Transverse colon (tissue), 4 donors: Measurements from ENCODE around the gene LRFN4. TPM values are rescaled to one million over a fixed set of nuclear protein-coding genes. Genes with fewer than 3 reads are reported as not detected.
A peak's percentile ranks its signal among the peaks of the same experiment; 100 is the strongest.

Experiments used
- DNase-seq: peaks from one replicate; pipeline ENCODE4 v3.0.0-alpha.2; 2019
- H3K27ac ChIP-seq, 4 donors: fragments of 200-600 bp; sonication (generic); 2 replicates each; pipeline ENCODE4 v1.5.1; 2016 to 2018; ENCODE audit warnings: inconsistent platforms in 4 of 4
- H3K27me3 ChIP-seq: fragments of 200-600 bp; sonication (generic); 2 replicates; pipeline ENCODE4 v1.5.1; 2017; ENCODE audit warnings: inconsistent platforms
- H3K36me3 ChIP-seq, 4 donors: fragments of 200-600 bp; sonication (generic); 2 replicates each; pipeline ENCODE4 v1.5.1; 2017 to 2019; ENCODE audit warnings: inconsistent platforms in 4 of 4
- H3K4me1 ChIP-seq, 4 donors: fragments of 200-600 bp; sonication (generic); 2 replicates each; pipeline ENCODE4 v1.5.1; 2017 to 2020; ENCODE audit warnings: inconsistent platforms in 4 of 4
- H3K4me3 ChIP-seq, 4 donors: fragments of 200-600 bp; sonication (generic); 1 replicate in 1 of 4; 2 replicates in 3 of 4; pipeline versions ENCODE4 v1.5.1 to v1.6.1; 2017 to 2019; ENCODE audit warnings: inconsistent platforms in 4 of 4
- H3K9me3 ChIP-seq, 2 donors: fragments of 200-600 bp; sonication (generic); 2 replicates each; pipeline ENCODE4 v1.5.1; 2017 to 2019; ENCODE audit warnings: inconsistent platforms in 2 of 2
- CTCF ChIP-seq, 5 experiments: fragments of 200-600 bp in 3 of 5; fragments of 450-650 bp in 2 of 5; sonication (generic) in 3 of 5; IDR thresholded peaks; 1 replicate in 2 of 5; 2 replicates in 3 of 5; pipeline ENCODE4 v1.5.1; 2016 to 2017; ENCODE audit warnings: antibody characterized with exemption in 5 of 5, inconsistent platforms in 3 of 5, mild to moderate bottlenecking in 2 of 5, moderate library complexity in 1 of 5
- EP300 ChIP-seq: sonication (generic); formaldehyde crosslinking; IDR thresholded peaks from one replicate; pipeline ENCODE4 v1.6.1; 2017; ENCODE audit warnings: antibody characterized with exemption, low read depth
- POLR2A ChIP-seq: fragments of 450-650 bp; IDR thresholded peaks from one replicate; pipeline ENCODE4 v1.6.1; 2016; ENCODE audit warnings: antibody characterized with exemption, mild to moderate bottlenecking, moderate library complexity
- POLR2AphosphoS5 ChIP-seq, 3 donors: sonication (generic); formaldehyde crosslinking; IDR thresholded peaks; one replicate each; pipeline ENCODE4 v1.6.1; 2016; ENCODE audit warnings: antibody characterized with exemption in 3 of 3
- WGBS, 2 donors: methylation state at CpG; one replicate each; pipeline ENCODE4 v1.1.5; 2018; ENCODE audit warnings: low coverage in 1 of 2; 5-methylcytosine and 5-hydroxymethylcytosine counted together
- in situ Hi-C, 4 donors: fragments of 200-750 bp; cut with MboI; loops; one replicate each; pipeline versions ENCODE4 v1.15.0 to v1.15.1; 2017; ENCODE audit warnings: low sequenced_read_pairs in 3 of 4, low pct_ligation_motif_present in 1 of 4, low pct_unique_long_range_greater_than_20kb in 1 of 4
- intact Hi-C: fragments of 100-400 bp; cut with DNase I; formaldehyde crosslinking; loops from one replicate; pipeline ENCODE4 v1.15.1; 2023; ENCODE audit warnings: low total_unique reads
- total RNA-seq, 4 donors: library from RNA; depleted of rRNA; stranded (reverse); fragments of >200 nt; gene quantifications; one replicate each; pipeline ENCODE4 v1.1.0, GENCODE V29; 2016

LRFN4 gene
- total RNA-seq, 4 donors from 2014 or later: 14.3 to 52.3 (median 22.6) TPM

GRCh38 chr11:66887526-66887925 is 30.7 kb downstream of the LRFN4 start:
- Histone ChIP-seq H3K9me3 (no peaks in the 10 kb centered on the region), H3K4me3 (no peak overlapping the region), H3K27ac (no peak overlapping the region), H3K36me3 (no peaks in the 10 kb centered on the region), H3K4me1 (peaks cover 0 to 9% (median 4%) of the 10 kb centered on the region in 4 donors), H3K27me3 (no peaks in the 10 kb centered on the region)
- WGBS, 2 donors: 85 to 88% methylated on average over 4 to 11 of the region's 11 CpGs
- in situ Hi-C loops: no loop called here
- TF ChIP-seq EP300: no peak
- no peak for TF ChIP-seq POLR2A
- no peak for TF ChIP-seq POLR2AphosphoS5 (IDR thresholded peaks at IDR 0.05)
- TF ChIP-seq CTCF (IDR thresholded peaks at IDR 0.05): no peak
- DNase-seq: no peak
- intact Hi-C loops: loop anchor here (5.0 kb wide), 1 partner anchor 185 kb away; no protein-coding TSS in a partner anchor

- in situ Hi-C loops: no loop called here
- no peaks in the 10 kb centered on the region for H3K27me3 ChIP-seq
- H3K4me3 ChIP-seq: no peak overlapping the region
- no peak for TF ChIP-seq CTCF (IDR thresholded peaks at IDR 0.05)
- TF ChIP-seq POLR2AphosphoS5 (IDR thresholded peaks at IDR 0.05): no peak
- TF ChIP-seq POLR2A: no peak
- TF ChIP-seq EP300: no peak
- no peaks in the 10 kb centered on the region for H3K36me3 ChIP-seq
- DNase-seq: no peak
- H3K9me3 ChIP-seq: no peaks in the 10 kb centered on the region
- H3K4me1 ChIP-seq: peaks cover 0 to 3% (median under 1%) of the 10 kb centered on the region in 4 donors
- intact Hi-C loops: loop anchor here (5.0 kb wide), 1 partner anchor 186 kb away; no protein-coding TSS in a partner anchor
- WGBS, 2 donors: 83 to 87% methylated on average over 9 to 10 of the region's 10 CpGs
- no peak overlapping the region for H3K27ac ChIP-seq
Measured at GRCh38 chr11:66888282-66888681, 31.4 kb downstream of the LRFN4 start.

GRCh38 chr11:66889960-66890359 is 33.1 kb downstream of the LRFN4 start:
- TF ChIP-seq CTCF (IDR thresholded peaks at IDR 0.05) (no peak), EP300 (no peak), POLR2AphosphoS5 (IDR thresholded peaks at IDR 0.05) (no peak), POLR2A (no peak)
- in situ Hi-C loops (no loop called here), intact Hi-C loops (loop anchor here (5.0 kb wide), 1 partner anchor 188 kb away; no protein-coding TSS in a partner anchor)
- no peak overlapping the region for H3K27ac ChIP-seq
- H3K36me3 ChIP-seq: no peaks in the 10 kb centered on the region
- no peaks in the 10 kb centered on the region for H3K27me3 ChIP-seq
- no peaks in the 10 kb centered on the region for H3K4me1 ChIP-seq
- 78 to 88% methylated on average over 6 to 8 of the region's 8 CpGs for WGBS, 2 donors
- H3K4me3 ChIP-seq: no peak overlapping the region
- no peak for DNase-seq
- no peaks in the 10 kb centered on the region for H3K9me3 ChIP-seq

GRCh38 chr11:66891851-66892660 is 35.2 kb downstream of the LRFN4 start:
- TF ChIP-seq POLR2A (no peak), EP300 (no peak), CTCF (IDR thresholded peaks at IDR 0.05) (no peak), POLR2AphosphoS5 (IDR thresholded peaks at IDR 0.05) (peak in 2 of 3 donors; percentile 18 to 22)
- in situ Hi-C loops (no loop called here), intact Hi-C loops (no loop called here)
- WGBS, 2 donors: 45 to 70% methylated on average over 5 to 14 of the region's 14 CpGs
- Histone ChIP-seq H3K9me3 (no peaks in the 10 kb centered on the region), H3K27me3 (no peaks in the 10 kb centered on the region), H3K4me1 (no peaks in the 10 kb centered on the region), H3K4me3 (no peak overlapping the region), H3K27ac (no peak overlapping the region), H3K36me3 (no peaks in the 10 kb centered on the region)
- DNase-seq: peak; percentile 59
